ENCODE results near the gene CGB8.

CGB8 gene

GRCh38 chr19:49006905-49007304 lies 42.0 kb downstream of the CGB8 start:
- DNase-seq (ENCODE audit: low spot score), result no peak

GRCh38 chr19:49004964-49005614 lies 43.8 kb downstream of the CGB8 start:
- DNase-seq (ENCODE audit: low spot score), result no peak

DNA sequence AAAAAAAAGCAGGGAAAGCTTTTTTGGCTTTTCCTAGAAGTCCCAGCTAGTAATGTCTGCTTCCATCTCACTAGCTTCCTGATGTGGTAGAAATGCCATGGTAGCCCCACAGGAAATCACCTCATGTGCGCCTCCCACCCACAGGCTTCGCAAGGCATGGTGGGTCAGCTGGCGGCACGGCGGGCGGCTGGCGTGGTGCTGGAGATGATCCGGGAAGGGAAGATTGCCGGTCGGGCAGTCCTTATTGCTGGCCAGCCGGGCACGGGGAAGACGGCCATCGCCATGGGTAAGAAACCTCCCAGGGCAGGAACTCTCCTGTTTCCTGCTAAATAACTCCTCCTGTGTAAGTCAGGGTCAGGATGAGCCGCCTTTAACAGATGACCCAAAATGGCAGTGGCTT lies 44.8 kb downstream of the CGB8 start:
- DNase-seq (ENCODE audit: low spot score), result no peak

DNA sequence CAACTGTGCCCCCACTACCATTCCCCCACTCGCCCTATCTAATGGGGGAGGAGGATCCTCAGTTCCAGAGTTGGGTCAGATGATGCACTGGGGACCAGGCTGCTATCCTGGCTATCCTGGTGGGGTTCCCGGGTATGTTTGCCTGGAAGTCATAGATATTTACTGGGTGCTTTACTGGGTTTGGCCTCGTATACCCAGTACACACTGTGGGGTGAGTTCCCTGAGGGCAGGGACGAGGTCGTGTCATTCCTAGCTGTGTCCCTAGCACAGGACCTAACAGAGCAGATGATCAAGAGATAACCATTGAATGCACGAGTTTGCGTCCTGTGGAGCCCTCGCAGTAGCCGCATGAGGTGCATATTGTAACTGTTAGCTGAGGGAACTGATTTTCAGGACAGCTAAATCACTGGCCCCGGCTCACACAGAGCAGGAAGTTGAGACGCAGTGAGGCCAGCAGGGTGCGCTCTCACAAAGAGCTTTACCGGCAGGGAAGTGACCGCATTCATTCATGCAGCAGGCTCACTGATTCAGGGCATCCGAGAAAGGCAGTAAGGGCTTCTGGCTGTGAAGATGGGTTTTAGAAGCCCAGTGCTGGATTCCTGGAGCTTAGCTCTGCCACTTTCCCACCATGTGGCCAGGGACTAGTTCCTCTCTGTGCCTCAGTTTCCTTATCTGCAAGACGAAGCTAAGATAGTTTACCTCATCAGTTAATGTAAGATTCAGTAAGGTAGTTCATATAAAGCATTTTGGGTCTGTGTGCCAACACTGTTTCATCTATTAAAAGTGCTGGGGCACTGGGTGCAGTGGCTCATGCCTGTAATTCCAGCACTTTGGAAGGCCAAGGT lies 49.2 kb downstream of the CGB8 start:
- peak; percentile 67 for DNase-seq (ENCODE audit: low spot score)

- DNase-seq (ENCODE audit: low spot score), result peak; percentile 61
Measured at GRCh38 chr19:48997972-48998371, 50.9 kb downstream of the CGB8 start.
